Liver (tissue), 9 donors: ENCODE results near the gene RGMA. TPM values are rescaled to one million over a fixed set of nuclear protein-coding genes. Genes with fewer than 3 reads are reported as not detected.

Source experiments
- DNase-seq: peaks from one replicate; pipeline ENCODE4 v3.0.0-alpha.2; 2017; ENCODE audit warnings: low spot score
- H3K27ac ChIP-seq, 2 donors: one replicate each; pipeline ENCODE4 v1.7.0; 2013; ENCODE audit warnings: inconsistent platforms in 2 of 2, low read length in 2 of 2, control low read depth in 1 of 2, low read depth in 1 of 2, mild to moderate bottlenecking in 1 of 2
- H3K27me3 ChIP-seq, 4 donors: one replicate each; pipeline versions ENCODE4 v1.6.1 to v1.7.0; 2013; ENCODE audit warnings: low read length in 3 of 4, inconsistent platforms in 1 of 4, mild to moderate bottlenecking in 1 of 4, moderate library complexity in 1 of 4; ENCODE audit not compliant: control insufficient read depth in 4 of 4, insufficient read depth in 4 of 4
- H3K36me3 ChIP-seq, 4 donors: one replicate each; pipeline versions ENCODE4 v1.6.1 to v1.7.0; 2013; ENCODE audit warnings: low read length in 3 of 4, mild to moderate bottlenecking in 3 of 4, low read depth in 1 of 4, moderate library complexity in 1 of 4; ENCODE audit not compliant: control insufficient read depth in 4 of 4, insufficient read depth in 3 of 4
- H3K4me1 ChIP-seq, 4 donors: one replicate each; pipeline versions ENCODE4 v1.6.1 to v1.7.0; 2013; ENCODE audit warnings: low read length in 3 of 4, mild to moderate bottlenecking in 3 of 4, moderate library complexity in 1 of 4; ENCODE audit not compliant: control insufficient read depth in 4 of 4, insufficient read depth in 4 of 4
- H3K4me3 ChIP-seq, 3 donors: one replicate each; pipeline versions ENCODE4 v1.6.1 to v1.7.0; 2013; ENCODE audit warnings: low read length in 3 of 3, control low read depth in 1 of 3, low read depth in 1 of 3, mild to moderate bottlenecking in 1 of 3
- H3K9ac ChIP-seq, 2 donors: one replicate each; pipeline ENCODE4 v1.7.0; 2013; ENCODE audit warnings: low read length in 2 of 2, mild to moderate bottlenecking in 2 of 2, moderate library complexity in 2 of 2, control low read depth in 1 of 2, low read depth in 1 of 2
- H3K9me3 ChIP-seq, 4 donors: one replicate each; pipeline versions ENCODE4 v1.6.1 to v1.7.0; 2013; ENCODE audit warnings: low read length in 3 of 4; ENCODE audit not compliant: control insufficient read depth in 4 of 4
- ATF3 ChIP-seq: IDR thresholded peaks from 2 replicates; pipeline ENCODE4 v1.6.1; 2016; ENCODE audit warnings: antibody characterized with exemption
- FOXA2 ChIP-seq: IDR thresholded peaks from 2 replicates; pipeline ENCODE4 v1.6.1; 2016; ENCODE audit warnings: antibody characterized with exemption
- GABPA ChIP-seq, 2 donors: IDR thresholded peaks in 1 of 2; conservative IDR thresholded peaks in 1 of 2; 2 replicates each; pipeline ENCODE4 v1.6.1; 2016; ENCODE audit warnings: antibody characterized with exemption in 2 of 2, mild to moderate bottlenecking in 1 of 2, moderate library complexity in 1 of 2
- HNF4A ChIP-seq, 2 donors: conservative IDR thresholded peaks; 2 replicates each; pipeline ENCODE4 v1.6.1; 2016; ENCODE audit warnings: antibody characterized with exemption in 2 of 2, mild to moderate bottlenecking in 2 of 2
- HNF4G ChIP-seq: IDR thresholded peaks from 2 replicates; pipeline ENCODE4 v1.6.1; 2016; ENCODE audit warnings: antibody characterized with exemption
- JUND ChIP-seq, 2 donors: IDR thresholded peaks; 2 replicates each; pipeline ENCODE4 v1.6.1; 2016; ENCODE audit warnings: antibody characterized with exemption in 2 of 2
- NR2F2 ChIP-seq: IDR thresholded peaks from 2 replicates; pipeline ENCODE4 v1.6.1; 2016; ENCODE audit warnings: antibody characterized with exemption
- SP1 ChIP-seq: IDR thresholded peaks from 2 replicates; pipeline ENCODE4 v1.6.1; 2018; ENCODE audit warnings: antibody characterized with exemption, mild to moderate bottlenecking
- TAF1 ChIP-seq: conservative IDR thresholded peaks from 2 replicates; pipeline ENCODE4 v1.6.1; 2016; ENCODE audit warnings: antibody characterized with exemption, mild to moderate bottlenecking
- YY1 ChIP-seq: IDR thresholded peaks from 2 replicates; pipeline ENCODE4 v1.6.1; 2016; ENCODE audit warnings: antibody characterized with exemption, mild to moderate bottlenecking
- ZBTB33 ChIP-seq: IDR thresholded peaks from 2 replicates; pipeline ENCODE4 v1.6.1; 2016; ENCODE audit warnings: antibody characterized with exemption
- WGBS: extraction: QIAGEN DNeasy Blood & Tissue Kit; methylation state at CpG from one replicate; pipeline ENCODE4 v1.1.7; 2013; 5-methylcytosine and 5-hydroxymethylcytosine counted together
- polyA plus RNA-seq, 2 donors: library from polyadenylated mRNA; stranded (reverse) in 1 of 2; unstranded in 1 of 2; fragments of 200-250 nt in 1 of 2; fragments of >200 nt in 1 of 2; fragmentation: Nextera tagmentation in 1 of 2; extraction: Ambion mirVana in 1 of 2; gene quantifications; one replicate each; pipeline versions ENCODE4 v1.2.1 to v1.2.3, GENCODE V29; 2013 to 2015
- total RNA-seq, 2 donors: library from RNA; depleted of rRNA; stranded (reverse); fragments of >200 nt; gene quantifications; one replicate each; pipeline ENCODE4 v1.2.3, GENCODE V29; 2014
- donor health status: healthy.
- donor health status: healthy.
- donor health status: healthy.
- donor health status: healthy.
- donor health status: healthy.

Gene RGMA
- total and polyA plus RNA-seq, 4 donors = 0.15 to 0.33 (median 0.18) TPM; not detected in 1

- no peak for TF ChIP-seq ZBTB33
- TF ChIP-seq SP1 = no peak
- TF ChIP-seq NR2F2 = no peak
- no peak for TF ChIP-seq HNF4G
- TF ChIP-seq TAF1 = no peak
These were observed 37.5 kb downstream of the RGMA start (continued) for GRCh38 chr15:93051236-93052089.

- no peak overlapping the region for H3K4me3 ChIP-seq
- TF ChIP-seq GABPA (IDR thresholded peaks at IDR 0.05 in 1 of 2, conservative IDR thresholded peaks at IDR 0.05 in 1 of 2) (no peak), ATF3 (no peak), HNF4G (no peak), JUND (IDR thresholded peaks at IDR 0.05) (no peak), SP1 (no peak), ZBTB33 (no peak), HNF4A (conservative IDR thresholded peaks at IDR 0.05) (no peak), FOXA2 (no peak), NR2F2 (no peak), YY1 (no peak)
- H3K9me3 ChIP-seq = peaks cover 0 to 4% (median 0%) of the 10 kb centered on the region in 4 donors
- H3K36me3 ChIP-seq = no peaks in the 10 kb centered on the region
- no peak overlapping the region for H3K27ac ChIP-seq
- no peaks in the 10 kb centered on the region for H3K27me3 ChIP-seq
- H3K9ac ChIP-seq = no peak overlapping the region
- no peaks in the 10 kb centered on the region for H3K4me1 ChIP-seq
- DNase-seq = no peak
- 95% methylated on average over 13 of the region's 13 CpGs for WGBS
These were observed 38.4 kb downstream of the RGMA start for GRCh38 chr15:93050648-93051047.

GRCh38 chr15:93049914-93050578 is 39.0 kb downstream of the RGMA start:
- TF ChIP-seq FOXA2 (no peak), SP1 (no peak)
- 60% methylated on average over 15 of the region's 15 CpGs for WGBS
- H3K27ac ChIP-seq = no peak overlapping the region
- H3K36me3 ChIP-seq = no peaks in the 10 kb centered on the region
- no peaks in the 10 kb centered on the region for H3K27me3 ChIP-seq
- no peaks in the 10 kb centered on the region for H3K4me1 ChIP-seq
- peaks cover 0 to 4% (median 2%) of the 10 kb centered on the region in 4 donors for H3K9me3 ChIP-seq
- H3K4me3 ChIP-seq = no peak overlapping the region
- H3K9ac ChIP-seq = no peak overlapping the region
- no peak for DNase-seq
